HG02678 (cell line): ENCODE measurements around the gene CDC42.

Experiments
- ATAC-seq: cut with Tn5 transposase; IDR thresholded peaks from one replicate; pipeline ENCODE4 v1.9.1; 2021; ENCODE audit warnings: mild to moderate bottlenecking, moderate library complexity; ENCODE audit not compliant: unreplicated experiment

The CDC42 gene

DNA sequence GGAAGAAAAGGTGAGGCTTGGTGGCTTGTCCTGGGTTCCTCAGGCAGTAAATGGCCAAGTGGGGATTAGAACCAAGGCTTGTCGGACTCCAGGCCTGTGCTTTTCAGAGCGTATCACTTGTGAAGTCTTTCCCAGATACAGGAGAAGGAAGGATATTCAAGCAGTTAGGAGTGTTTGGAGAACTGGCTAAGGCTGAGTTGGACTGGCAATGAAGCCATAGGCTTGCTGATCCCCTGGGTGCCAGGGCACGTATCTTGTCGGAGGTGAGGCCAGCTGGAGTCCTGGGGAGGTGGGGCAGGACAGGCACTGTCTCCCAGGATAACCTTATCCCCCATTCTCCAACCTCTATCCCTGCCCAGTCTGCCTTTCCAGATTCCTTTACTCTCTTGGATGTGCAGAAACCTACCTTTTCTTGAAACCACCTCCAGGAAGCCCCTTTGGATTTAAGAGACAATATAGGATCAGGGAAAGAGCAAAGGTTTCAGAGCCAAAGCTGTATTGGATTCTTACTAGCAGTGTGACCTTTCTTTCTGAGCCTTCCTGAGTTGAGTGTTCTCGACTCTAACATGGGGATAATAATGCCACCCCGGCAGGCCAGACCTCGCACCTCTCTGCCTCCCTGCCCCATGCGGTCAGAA lies 72.2 kb downstream of the CDC42 start:
- ATAC-seq, result no peak

DNA sequence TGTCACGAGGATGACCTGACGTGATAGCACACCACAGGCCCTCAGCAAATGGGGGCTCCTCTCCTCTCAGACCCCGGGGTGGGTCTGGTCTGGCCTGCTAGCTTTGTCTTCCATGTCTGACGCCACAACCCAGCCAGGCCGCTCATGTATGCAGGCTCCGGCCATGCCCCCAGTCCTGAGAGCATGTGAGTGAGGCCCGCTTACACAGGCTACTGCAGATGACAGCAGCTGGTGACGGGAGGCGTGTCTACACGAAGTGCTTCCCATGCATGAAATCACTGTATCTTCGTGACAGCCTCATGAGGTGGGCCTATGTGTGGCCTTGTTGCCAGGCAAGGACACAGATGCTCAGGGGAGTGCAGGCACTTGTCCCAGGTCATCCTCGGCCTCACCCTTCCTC lies 74.0 kb downstream of the CDC42 start:
- ATAC-seq, result no peak

DNA sequence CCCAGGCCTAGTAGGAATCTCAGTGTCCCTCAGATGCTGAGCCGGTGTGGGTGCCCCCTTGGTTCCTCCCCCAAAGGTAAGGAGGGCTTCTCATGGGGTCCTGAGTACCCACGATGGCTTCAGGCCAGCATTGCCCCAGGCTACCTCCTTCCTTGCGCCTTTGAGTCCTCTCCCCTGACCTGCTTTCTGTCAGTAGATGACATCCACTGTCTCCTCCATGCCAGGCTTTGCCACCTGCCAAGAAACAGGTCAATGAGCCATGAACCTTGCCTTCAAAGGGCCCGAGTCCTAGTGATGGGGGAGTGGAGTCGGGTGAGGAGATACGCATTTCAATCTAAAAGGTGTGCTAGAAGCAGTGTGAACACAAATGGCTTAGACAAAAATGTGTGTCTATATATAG lies 74.7 kb downstream of the CDC42 start:
- no peak for ATAC-seq

DNA sequence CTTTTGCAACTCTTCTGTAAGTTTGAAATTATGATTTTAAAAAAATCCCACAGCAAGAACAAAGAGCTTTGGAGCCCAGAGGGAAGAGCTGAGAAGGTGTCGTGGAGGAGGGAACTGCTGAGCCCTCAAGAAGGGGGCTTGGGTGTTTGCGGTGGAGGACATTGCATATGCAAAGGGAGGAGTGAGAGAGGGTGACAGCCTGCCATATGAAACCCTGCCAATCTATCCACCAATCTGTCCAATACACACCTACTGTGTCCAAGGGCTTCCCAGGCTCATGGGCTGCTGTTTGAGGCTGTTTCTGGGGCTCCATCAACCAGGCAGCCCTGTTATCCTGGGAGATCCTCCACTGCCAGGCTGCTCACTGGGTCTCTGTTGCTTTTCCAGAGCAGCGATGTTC lies 75.2 kb downstream of the CDC42 start:
- no peak for ATAC-seq

DNA sequence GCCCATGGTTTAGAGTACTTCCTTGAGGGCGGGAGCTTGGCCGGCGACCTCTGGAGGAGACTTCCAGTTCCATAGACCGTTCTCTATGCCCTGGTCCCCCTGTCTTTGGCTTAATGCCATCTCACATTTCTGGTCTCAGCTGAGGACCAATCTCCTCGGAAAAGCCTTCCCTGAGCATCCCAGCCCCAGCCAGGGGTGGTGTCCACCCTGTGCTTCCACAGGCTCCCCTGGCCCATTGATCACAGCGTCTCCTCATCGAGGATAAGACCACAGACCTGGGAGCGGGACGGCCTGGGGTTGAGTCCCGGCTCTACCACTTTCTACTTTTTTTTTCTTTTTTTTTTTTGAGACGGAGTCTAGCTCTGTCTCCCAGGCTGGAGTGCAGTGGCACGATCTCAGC lies 75.9 kb downstream of the CDC42 start:
- ATAC-seq, result no peak

DNA sequence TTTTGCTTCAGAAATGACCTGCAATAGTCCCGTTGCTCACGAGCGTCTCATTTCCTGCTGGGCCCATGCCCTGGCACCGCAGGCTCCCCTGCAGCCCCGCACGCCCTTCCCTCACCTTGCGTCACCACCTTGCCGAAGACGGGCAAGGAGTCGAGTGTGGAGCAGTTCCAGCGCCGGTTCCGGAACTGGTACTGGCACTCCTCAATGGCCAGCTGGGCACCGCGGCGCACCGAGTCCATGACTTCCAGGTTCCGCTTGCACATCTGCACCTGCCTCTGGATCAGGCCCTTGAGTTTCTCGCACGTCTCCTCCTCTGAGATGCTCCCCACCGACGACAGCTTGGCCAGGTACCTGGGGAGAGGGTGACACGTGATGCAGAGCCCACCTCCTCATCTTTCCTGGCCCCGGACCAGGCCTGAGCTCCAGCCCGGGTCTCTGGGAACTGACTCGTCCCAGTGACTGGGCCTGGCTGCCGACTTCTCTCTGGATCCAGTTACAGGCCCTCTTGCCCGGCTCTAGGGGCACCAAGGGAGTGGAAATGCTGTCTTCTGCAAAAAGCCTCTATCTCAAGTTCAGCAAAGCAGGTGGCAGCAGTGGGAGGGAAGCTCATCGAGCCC lies 77.1 kb downstream of the CDC42 start:
- no peak for ATAC-seq

DNA sequence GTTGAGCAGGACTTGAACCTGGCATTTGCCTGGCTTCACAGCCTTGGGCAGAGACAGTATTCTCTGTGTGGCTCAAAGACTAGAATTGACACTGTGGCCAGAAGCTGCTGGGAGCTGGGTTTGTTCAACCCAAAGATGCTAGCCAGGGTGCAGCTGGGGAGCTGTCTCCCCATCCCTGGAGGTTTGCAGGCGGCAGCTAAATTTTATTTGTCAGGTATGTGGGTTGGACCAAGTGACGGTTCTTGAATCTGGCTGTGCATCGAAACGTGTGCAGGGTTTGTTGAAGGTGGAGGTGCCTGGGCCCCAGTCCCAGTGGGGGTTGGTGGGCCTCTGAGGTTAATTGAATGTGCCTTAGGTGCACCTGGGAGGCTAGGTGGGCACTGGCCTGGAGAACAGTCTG lies 78.6 kb downstream of the CDC42 start:
- no peak for ATAC-seq

DNA sequence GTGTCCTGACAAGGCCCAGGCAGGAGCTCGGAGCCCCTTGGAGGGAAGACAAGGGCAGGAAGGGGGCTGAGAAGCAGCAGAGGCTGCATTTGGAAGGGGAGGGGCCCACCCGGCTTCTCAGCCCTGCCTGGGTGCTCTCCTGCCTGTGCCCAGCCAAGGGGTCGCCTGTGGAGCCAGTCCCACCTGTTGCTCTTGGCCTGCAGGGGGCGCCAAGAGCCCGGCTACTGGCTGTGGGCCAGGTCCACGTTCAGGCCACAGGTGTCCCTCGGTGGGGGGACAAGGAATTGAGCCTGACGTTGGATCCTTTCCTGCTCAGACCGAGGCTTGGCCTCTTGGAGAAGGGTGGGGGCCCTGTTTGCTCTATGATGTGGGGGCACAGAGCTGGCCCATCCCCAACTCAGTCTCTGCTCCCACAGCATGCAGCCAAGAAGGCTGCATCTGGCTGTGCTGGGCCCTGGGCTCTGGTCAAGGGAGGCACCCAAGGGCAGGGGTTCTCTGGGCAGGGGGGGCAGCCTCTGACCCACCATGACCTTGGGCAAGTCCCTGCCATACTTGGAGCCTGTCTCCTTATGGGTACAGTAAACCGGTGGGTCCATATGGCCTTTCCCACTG lies 79.5 kb downstream of the CDC42 start:
- ATAC-seq, result no peak

DNA sequence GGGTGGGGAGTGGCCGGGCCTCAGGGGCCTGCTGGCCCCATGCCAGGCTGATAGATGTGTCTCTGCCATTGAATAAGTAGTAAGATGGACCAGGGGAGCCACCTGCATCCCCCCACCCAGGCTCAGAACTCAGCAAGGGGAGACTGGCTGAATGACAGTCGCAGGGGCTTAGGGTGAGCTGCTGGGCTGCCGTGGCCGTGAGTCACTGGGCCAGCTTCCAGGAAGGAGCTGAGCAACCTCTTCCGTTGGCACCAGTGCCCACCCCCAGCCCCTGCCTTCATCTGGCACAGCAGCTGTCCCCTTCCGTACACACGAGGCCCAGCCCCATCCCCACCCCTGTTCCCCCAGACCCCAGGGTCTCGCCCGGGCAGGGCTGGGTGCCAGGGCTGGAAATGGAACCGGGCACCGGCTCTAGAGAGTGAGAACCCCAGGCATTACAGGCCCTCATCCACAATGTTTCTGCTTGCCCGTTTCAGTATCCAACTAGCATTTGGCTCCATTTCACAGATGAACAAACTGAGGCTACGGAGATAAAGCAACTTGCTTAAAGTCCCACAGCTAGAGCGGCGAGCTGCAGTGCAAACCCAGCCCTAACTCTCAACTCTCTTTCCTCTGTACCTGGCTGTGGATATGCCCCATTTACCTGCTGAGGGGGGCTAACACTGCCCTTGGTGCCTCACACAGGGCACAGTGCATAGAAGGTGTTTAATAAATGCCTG lies 80.2 kb downstream of the CDC42 start:
- ATAC-seq, result no peak

DNA sequence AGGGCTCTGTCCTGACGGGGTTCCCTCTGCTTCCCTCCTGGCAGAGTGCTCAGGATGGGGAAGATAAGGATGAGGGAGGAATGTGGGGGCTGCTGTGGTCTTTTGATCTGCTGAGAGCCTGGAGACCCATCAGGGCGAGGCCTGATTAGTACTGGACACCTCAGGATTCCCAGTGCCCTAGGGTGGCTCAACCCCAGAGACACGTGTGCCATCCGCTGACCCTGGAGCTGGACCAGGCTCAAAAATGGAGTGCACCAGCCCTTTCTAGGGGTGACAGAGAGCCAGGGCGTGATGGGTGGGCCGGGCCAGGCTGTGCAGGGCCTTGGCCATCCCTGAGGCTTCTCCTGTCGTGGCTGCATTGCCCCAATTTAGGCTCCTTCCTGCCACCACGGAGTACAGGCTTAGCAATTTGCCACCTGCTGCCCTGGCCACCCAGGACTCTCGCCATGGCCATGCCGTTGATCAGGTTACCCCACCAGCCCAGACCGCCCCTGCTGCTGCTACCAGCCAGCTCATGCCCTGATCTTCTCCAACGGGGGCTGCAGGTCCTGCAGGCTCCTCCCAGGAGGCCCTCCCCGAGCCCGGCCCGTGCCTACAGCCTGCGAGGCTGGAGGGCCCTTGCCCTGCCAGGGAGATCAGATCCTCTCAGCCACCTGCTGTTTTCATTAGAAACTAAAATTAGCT lies 80.9 kb downstream of the CDC42 start:
- no peak for ATAC-seq

DNA sequence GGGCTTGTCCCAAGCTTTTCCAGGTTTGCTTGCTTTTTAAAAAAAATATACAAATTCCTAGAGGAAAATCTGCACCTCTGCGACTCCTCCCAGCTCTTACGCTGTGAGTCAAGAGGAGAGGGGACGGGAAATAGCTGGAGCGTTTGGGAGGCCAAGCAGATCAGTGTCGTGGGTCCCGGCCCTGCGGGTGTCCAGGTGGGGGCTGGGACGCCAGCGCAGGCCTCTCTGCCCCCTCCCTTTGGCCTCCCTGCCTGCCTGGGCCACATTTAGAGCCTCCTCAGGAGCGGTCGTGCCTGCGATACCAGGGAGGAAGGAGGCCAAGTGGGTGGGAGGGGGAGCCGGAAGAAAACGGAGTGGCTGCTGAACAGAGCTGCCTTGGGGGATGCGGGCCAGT lies 81.4 kb downstream of the CDC42 start:
- no peak for ATAC-seq

DNA sequence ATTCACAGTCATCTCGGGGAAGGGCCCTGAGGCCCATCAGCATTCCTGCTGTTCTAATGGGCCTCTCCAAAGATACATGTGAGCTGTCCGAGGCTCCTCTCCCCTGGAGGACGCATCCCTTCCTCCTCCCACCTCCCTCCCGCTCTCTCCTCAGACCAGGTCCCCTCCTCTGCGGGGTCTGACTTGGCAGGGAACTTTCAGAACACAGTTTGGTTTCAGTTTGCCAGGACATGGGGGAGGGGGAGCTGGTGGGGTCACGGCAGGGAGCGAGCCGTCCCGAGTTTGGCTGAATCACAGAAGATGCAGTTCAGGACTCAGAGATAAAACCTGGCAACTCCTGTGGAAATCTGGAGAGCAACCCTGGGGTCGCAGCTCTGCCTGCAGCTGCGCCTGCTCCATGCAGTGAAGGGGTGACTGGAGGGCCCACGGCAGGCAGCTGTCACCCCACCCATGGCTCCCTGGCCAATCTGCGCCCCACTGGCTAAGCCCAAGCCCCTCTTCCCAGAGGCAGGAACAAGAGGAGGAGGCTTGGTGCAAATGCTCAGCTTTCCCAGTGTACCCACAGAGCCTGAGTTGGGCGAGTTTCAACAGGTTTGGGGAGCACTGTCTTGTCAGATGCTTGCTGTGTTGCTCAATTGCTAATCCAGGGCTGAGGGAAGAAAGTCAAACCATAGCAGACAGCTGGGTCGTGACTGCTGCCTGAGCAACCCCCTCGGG lies 84.7 kb downstream of the CDC42 start:
- no peak for ATAC-seq

DNA sequence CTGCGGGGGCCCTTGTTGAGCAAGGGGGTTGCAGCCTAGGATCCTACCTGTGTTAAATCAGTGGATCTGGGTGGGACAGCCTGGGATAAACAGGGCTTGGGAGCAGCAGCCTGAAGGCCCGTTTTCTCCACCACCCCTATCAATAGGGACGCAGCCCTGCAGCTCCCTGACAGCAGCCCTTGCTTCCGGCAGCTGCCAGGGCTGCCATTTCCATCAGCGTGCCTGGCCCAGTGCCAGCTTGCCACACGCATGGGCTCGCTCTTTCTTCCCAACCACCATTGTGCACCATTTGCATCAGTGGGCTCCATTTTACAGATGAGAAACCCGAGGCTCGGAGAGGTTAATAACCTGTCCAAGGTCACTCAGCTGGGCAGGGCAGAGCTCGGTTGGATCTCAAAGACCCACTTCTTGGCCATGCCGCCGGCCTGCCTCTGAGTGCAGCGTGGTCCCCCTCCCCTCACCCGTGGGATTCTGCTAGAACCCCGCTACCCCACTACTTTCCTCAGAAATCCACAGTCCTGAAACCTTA lies 86.6 kb downstream of the CDC42 start:
- ATAC-seq, result no peak

DNA sequence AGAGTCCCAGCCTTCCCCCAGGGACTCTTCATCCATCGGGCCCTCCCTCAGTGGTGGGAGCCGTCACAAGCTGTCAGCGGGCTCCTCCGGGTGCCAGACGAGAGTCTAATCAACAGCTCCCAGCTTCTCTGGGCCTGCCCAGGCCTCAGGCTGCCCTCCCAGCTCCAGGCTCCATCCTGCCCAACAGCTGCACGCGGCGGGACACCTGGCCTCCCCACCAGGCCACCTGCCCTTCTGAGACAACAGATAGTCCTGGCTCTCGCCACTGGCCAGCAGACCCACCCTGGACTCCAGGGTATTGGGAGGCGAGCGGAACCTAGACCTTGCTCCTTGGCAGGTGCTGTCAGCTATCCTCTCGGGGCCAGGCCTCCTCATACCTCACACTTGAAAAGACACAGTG lies 87.3 kb downstream of the CDC42 start:
- no peak for ATAC-seq
